Measurements from ENCODE around the gene C1QTNF12. TPM values are rescaled to one million over a fixed set of nuclear protein-coding genes. Genes with fewer than 3 reads are reported as not detected.

C1QTNF12 gene
- total RNA-seq, 6 experiments from 2014 or later = 0.40 to 4.0 (median 1.1) TPM; not detected in 1

DNA sequence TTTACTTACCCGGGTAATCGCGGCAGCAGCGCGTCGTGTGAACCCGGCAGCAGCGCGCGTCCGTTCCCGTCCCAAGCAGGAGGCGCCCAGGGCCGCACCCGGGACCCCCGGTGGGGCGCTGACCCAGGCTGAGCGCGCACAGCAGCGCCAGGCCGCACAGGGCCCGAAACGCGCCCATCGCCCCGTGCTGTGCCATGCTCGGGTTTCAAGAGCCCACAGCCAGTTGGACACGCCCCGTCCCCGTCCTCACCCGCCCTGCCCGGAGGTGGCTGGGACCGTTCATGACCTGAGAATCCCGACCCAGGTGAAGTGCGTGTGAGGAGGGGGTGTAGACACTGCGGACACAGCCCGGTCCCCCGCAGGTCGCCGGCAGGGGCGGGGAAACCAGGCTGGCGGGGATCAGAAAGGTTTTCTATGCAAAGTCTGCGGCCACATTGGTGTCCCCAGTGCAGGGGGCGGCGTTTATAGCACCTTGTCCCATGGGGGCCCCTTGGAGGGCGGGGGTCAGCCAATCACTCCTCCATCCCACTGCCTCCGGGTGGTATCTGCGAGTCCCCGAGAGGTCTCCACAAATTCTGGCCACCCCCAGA, 40.1 kb downstream of the C1QTNF12 start, which contains the start of gene TNFRSF18:
TSS of gene TNFRSF18 (minus strand) at position 217 of the 590 bp plus-strand sequence. CDS start at position 196, 21 bp downstream.
- peaks cover 0 to 6% (median 0%) of the 10 kb centered on the region in 4 donors for H3K4me1 ChIP-seq
- DNase-seq (peak in 2 of 3 donors; percentile 32 to 52), ATAC-seq (peak; percentile 33 to 46 (median 38))
- no peaks in the 10 kb centered on the region for H3K9me3 ChIP-seq
- intact Hi-C loops (cut with DNase I) = no loop called here
- TF ChIP-seq POLR2A (IDR thresholded peaks at IDR 0.05) = no peak
- TF ChIP-seq, protein P1, sequence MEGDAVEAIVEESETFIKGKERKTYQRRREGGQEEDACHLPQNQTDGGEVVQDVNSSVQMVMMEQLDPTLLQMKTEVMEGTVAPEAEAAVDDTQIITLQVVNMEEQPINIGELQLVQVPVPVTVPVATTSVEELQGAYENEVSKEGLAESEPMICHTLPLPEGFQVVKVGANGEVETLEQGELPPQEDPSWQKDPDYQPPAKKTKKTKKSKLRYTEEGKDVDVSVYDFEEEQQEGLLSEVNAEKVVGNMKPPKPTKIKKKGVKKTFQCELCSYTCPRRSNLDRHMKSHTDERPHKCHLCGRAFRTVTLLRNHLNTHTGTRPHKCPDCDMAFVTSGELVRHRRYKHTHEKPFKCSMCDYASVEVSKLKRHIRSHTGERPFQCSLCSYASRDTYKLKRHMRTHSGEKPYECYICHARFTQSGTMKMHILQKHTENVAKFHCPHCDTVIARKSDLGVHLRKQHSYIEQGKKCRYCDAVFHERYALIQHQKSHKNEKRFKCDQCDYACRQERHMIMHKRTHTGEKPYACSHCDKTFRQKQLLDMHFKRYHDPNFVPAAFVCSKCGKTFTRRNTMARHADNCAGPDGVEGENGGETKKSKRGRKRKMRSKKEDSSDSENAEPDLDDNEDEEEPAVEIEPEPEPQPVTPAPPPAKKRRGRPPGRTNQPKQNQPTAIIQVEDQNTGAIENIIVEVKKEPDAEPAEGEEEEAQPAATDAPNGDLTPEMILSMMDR (IDR thresholded peaks at IDR 0.05) = no peak
- no peaks in the 10 kb centered on the region for H3K36me3 ChIP-seq
- 0% methylated on average over 17 of the region's 49 CpGs for WGBS (ENCODE audit: insufficient coverage, low coverage, low lambda C conversion rate, missing lambda C conversion rate)
- no peak within 1 kb of the TSS for H3K27ac ChIP-seq
- H3K4me3 ChIP-seq = no peak within 1 kb of the TSS
- peaks cover 0 to 15% of the 10 kb centered on the region in 2 donors for H3K27me3 ChIP-seq

DNA sequence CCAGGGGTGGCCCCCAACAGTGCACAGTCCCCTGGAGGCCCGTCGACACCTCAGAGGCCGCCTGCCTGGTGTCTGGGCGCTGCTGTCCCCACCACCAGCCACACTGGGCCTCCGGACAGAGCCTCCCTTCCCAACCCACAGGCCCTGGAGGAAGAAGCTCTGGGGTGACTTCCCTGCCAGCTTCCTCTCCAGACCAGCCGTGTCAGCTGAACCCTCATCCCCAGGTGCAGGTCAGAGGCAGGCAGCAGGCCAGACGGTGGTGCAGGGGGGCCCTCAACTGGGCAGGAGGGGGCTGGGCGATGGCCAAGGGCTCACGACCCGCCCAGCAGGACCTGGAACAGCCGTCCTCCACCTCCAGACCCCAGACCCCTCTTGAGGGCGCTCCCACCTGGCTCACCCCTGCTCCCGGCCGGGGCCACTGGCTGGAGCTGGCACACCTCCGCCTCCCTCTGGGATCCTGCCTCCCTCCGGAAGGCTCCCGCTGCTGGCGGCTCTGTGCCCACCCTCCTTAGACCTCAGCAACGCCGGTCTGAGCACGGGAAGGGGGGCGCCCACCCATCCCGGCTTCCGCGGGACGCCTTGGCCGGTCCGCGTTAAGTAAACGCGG, 40.6 kb downstream of the C1QTNF12 start:
- Histone ChIP-seq H3K4me3 (no peak overlapping the region), H3K4me1 (peaks cover 0 to 8% (median 0%) of the 10 kb centered on the region in 4 donors), H3K36me3 (no peaks in the 10 kb centered on the region), H3K27ac (no peak overlapping the region), H3K9me3 (no peaks in the 10 kb centered on the region), H3K27me3 (peaks cover 0 to 15% of the 10 kb centered on the region in 2 donors)
- WGBS (ENCODE audit: insufficient coverage, low coverage, low lambda C conversion rate, missing lambda C conversion rate) = 0% methylated on average over 5 of the region's 31 CpGs
- DNase-seq = peak in 2 of 3 donors; percentile 25 to 54
- TF ChIP-seq, protein P1 (IDR thresholded peaks at IDR 0.05) = no peak
- no peak for TF ChIP-seq POLR2A (IDR thresholded peaks at IDR 0.05)
- intact Hi-C loops (cut with DNase I) = no loop called here
- ATAC-seq = no peak

DNA sequence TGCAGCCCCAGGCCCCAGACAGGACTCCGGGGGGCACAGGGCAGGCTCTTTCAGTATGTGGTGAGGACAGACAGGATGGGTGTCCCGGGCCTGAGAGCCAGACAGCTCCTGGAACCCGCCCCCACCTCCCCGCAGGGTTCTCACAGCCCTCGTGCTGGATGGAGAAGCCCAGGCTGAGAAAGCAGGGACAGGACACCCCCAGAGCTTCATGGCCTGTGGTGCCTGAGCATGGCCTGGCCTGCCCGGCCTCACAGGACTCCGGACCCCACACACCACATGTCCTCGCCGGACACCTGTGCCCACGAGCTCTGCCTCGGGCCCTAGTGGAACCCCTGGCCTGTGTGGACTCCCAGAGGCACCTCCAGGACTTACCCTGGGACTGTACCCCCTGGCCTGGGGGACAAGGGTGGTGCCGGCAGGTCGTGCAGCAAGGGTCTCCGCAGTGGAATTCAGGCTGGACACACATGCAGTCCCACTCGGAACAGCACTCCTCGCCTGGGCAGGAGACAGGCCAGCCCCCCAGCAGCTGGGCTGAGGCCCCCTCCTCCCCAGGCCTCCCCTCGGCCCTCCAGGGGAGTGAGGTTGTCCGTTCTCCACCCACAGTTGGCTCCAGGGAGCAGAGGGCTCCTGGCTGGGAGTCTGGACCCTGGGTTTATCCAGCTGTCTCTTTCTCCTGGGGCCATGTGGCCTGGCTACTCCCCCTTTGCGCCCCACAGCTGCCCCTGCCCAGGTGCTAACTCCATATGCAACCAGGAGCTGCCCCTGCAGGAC, 41.3 kb downstream of the C1QTNF12 start:
- intact Hi-C loops (cut with DNase I) = no loop called here
- DNase-seq (peak in 2 of 3 donors; percentile 23 to 53), ATAC-seq (no peak)
- Histone ChIP-seq H3K9me3 (no peaks in the 10 kb centered on the region), H3K27ac (no peak overlapping the region), H3K4me3 (no peak overlapping the region), H3K36me3 (no peaks in the 10 kb centered on the region), H3K4me1 (peaks cover 0 to 8% (median 0%) of the 10 kb centered on the region in 4 donors), H3K27me3 (peaks cover 0 to 15% of the 10 kb centered on the region in 2 donors)
- TF ChIP-seq, protein P1 (IDR thresholded peaks at IDR 0.05) = no peak
- no peak for TF ChIP-seq POLR2A (IDR thresholded peaks at IDR 0.05)
- no CpG with 5 or more reads among the region's 19 CpGs for WGBS (ENCODE audit: insufficient coverage, low coverage, low lambda C conversion rate, missing lambda C conversion rate)

DNA sequence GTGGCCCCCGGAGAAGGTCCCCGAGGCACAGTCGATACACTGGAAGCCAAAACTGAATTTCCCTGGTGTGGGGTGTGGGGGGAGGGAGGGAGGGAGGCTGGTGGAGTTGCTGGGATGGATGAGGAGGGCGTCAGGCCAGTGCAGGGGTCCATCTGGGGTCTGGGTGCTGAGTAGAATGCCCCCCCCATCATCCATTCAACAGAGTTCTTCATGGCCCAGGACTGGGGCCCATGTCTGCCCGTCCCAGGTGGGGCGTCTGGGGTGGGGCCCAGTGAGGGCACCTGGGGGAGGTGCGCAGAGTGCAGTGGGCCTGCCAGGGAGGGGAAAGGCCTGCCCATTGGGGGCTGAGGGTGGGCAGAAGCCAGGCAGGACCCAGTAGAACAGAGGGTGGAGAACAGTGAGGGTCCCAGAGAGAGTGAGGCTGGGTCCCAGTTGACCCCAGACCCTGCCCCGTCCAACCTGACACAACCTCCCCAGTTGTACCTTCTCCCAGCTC, 42.0 kb downstream of the C1QTNF12 start:
- Histone ChIP-seq H3K27me3 (peaks cover 0 to 15% of the 10 kb centered on the region in 2 donors), H3K27ac (no peak overlapping the region), H3K4me3 (no peak overlapping the region), H3K4me1 (peaks cover 0 to 8% (median 0%) of the 10 kb centered on the region in 4 donors), H3K36me3 (no peaks in the 10 kb centered on the region), H3K9me3 (no peaks in the 10 kb centered on the region)
- DNase-seq = peak in 2 of 3 donors; percentile 6 to 35
- intact Hi-C loops (cut with DNase I) = no loop called here
- TF ChIP-seq, protein P1 (IDR thresholded peaks at IDR 0.05) = no peak
- TF ChIP-seq POLR2A (IDR thresholded peaks at IDR 0.05) = no peak
- WGBS (ENCODE audit: insufficient coverage, low coverage, low lambda C conversion rate, missing lambda C conversion rate) = no CpG with 5 or more reads among the region's 8 CpGs
- ATAC-seq = no peak
